B cell (primary cell): ENCODE measurements around the gene EPB41L1. TPM values are rescaled to one million over a fixed set of nuclear protein-coding genes. Genes with fewer than 3 reads are reported as not detected.

ENCODE experiments used
- ATAC-seq: fragments of 200-7000 bp; cut with Tn5 transposase; one replicate; pipeline ENCODE4 v1.10.0; 2021; ENCODE audit warnings: low read depth, mild to moderate bottlenecking, moderate number of reproducible peaks, moderate library complexity
- CTCF ChIA-PET: fragments of 350-600 bp; sonication (Branson Sonifier 250); formaldehyde crosslinking; loops from one replicate; lab custom pipeline; 2021; ENCODE audit warnings: antibody characterized with exemption, inconsistent platforms; lab: Charles Lee
- POLR2A ChIA-PET: fragments of 350-600 bp; sonication (Branson Sonifier 250); formaldehyde crosslinking; loops from one replicate; lab custom pipeline; 2021; ENCODE audit warnings: antibody characterized with exemption; lab: Charles Lee
- DNase-seq: peaks from one replicate; pipeline ENCODE4 v3.0.0; 2013
- H2AFZ ChIP-seq: 2 replicates; pipeline ENCODE4 v1.6.1; 2012; ENCODE audit warnings: mild to moderate bottlenecking, low read depth, low read length; ENCODE audit not compliant: insufficient read depth, poor library complexity, severe bottlenecking
- H3K27ac ChIP-seq, 2 donors: 1 replicate in 1 of 2; 2 replicates in 1 of 2; pipeline ENCODE4 v1.5.1; 2012 to 2013; ENCODE audit warnings: low read length in 2 of 2, mild to moderate bottlenecking in 2 of 2, moderate library complexity in 1 of 2
- H3K27me3 ChIP-seq, 4 experiments: fragments of 200-600 bp in 1 of 4; sonication (generic) in 1 of 4; replicated peaks in 1 of 4; 1 replicate in 2 of 4; 2 replicates in 2 of 4; pipeline versions ENCODE4 v1.6.1 to v1.7.0; 2013 to 2016; ENCODE audit warnings: low read length in 3 of 4, mild to moderate bottlenecking in 2 of 4, mixed read lengths in 1 of 4, moderate library complexity in 1 of 4; ENCODE audit not compliant: insufficient read depth in 4 of 4, control insufficient read depth in 3 of 4; ENCODE audit errors: control extremely low read depth in 1 of 4
- H3K36me3 ChIP-seq, 2 experiments: replicated peaks in 1 of 2; 1 replicate in 1 of 2; 2 replicates in 1 of 2; pipeline versions ENCODE4 v1.6.1 to v1.7.1; 2013; ENCODE audit warnings: low read length in 1 of 2; ENCODE audit not compliant: insufficient read depth in 2 of 2, control insufficient read depth in 1 of 2; ENCODE audit errors: control extremely low read depth in 1 of 2, extremely low read depth in 1 of 2
- H3K4me1 ChIP-seq, 2 donors: fragments of 200-600 bp in 1 of 2; sonication (generic) in 1 of 2; 1 replicate in 1 of 2; 2 replicates in 1 of 2; pipeline versions ENCODE4 v1.5.1 to v1.6.1; 2013 to 2017; ENCODE audit warnings: low read length in 2 of 2; ENCODE audit not compliant: control insufficient read depth in 2 of 2, insufficient read depth in 2 of 2
- H3K4me2 ChIP-seq: replicated peaks from 2 replicates; pipeline ENCODE3; 2012; ENCODE audit warnings: mild to moderate bottlenecking, low read depth, low read length; ENCODE audit not compliant: poor library complexity, severe bottlenecking
- H3K4me3 ChIP-seq, 5 experiments: fragments of 200-600 bp in 1 of 5; sonication (generic) in 1 of 5; 1 replicate in 3 of 5; 2 replicates in 2 of 5; pipeline versions ENCODE4 v1.5.1 to v1.7.0; 2011 to 2016; ENCODE audit warnings: low read length in 4 of 5, mild to moderate bottlenecking in 4 of 5, low read depth in 2 of 5, control low read depth in 1 of 5, moderate library complexity in 1 of 5; ENCODE audit not compliant: insufficient read depth in 1 of 5; ENCODE audit errors: control extremely low read depth in 1 of 5, extremely low read depth in 1 of 5
- H3K79me2 ChIP-seq: fragments of 200-600 bp; sonication (generic); one replicate; pipeline ENCODE4 v1.6.0; 2016; ENCODE audit warnings: low read length; ENCODE audit not compliant: control insufficient read depth, insufficient read depth
- H3K9ac ChIP-seq: fragments of 200-600 bp; sonication (generic); 2 replicates; pipeline ENCODE4 v1.6.1; 2017; ENCODE audit warnings: mild to moderate bottlenecking, low read length, moderate library complexity
- H3K9me3 ChIP-seq, 3 donors: one replicate each; pipeline versions ENCODE4 v1.6.1 to v1.7.1; 2013; ENCODE audit warnings: low read length in 2 of 3; ENCODE audit not compliant: control insufficient read depth in 2 of 3, insufficient read depth in 1 of 3; ENCODE audit errors: control extremely low read depth in 1 of 3
- H4K20me1 ChIP-seq: 2 replicates; pipeline ENCODE4 v1.6.0; 2012; ENCODE audit warnings: mild to moderate bottlenecking, low read length; ENCODE audit not compliant: insufficient read depth, control insufficient read depth, poor library complexity, severe bottlenecking
- H3K27ac Mint-ChIP-seq: one replicate; pipeline ENCODE4 v1.8.0; 2021; ENCODE audit warnings: mixed read lengths
- H3K27me3 Mint-ChIP-seq: one replicate; pipeline ENCODE4 v1.8.0; 2021; ENCODE audit warnings: mixed read lengths
- H3K4me1 Mint-ChIP-seq: one replicate; pipeline ENCODE4 v1.8.0; 2021; ENCODE audit warnings: mixed read lengths
- H3K4me3 Mint-ChIP-seq: one replicate; pipeline ENCODE4 v1.8.0; 2021; ENCODE audit warnings: mixed read lengths
- H3K9me3 Mint-ChIP-seq: one replicate; pipeline ENCODE4 v1.8.0; 2022; ENCODE audit warnings: mixed read lengths; ENCODE audit not compliant: insufficient read depth
- EZH2 ChIP-seq: IDR thresholded peaks from 2 replicates; pipeline ENCODE4 v1.6.1; 2012; ENCODE audit warnings: borderline replicate concordance, low read depth, mild to moderate bottlenecking, moderate library complexity, low read length; ENCODE audit not compliant: insufficient read depth, poor library complexity, severe bottlenecking
- WGBS: methylation state at CpG from one replicate; pipeline ENCODE4 v1.1.5; 2013; ENCODE audit warnings: missing lambda C conversion rate; ENCODE audit not compliant: insufficient coverage; 5-methylcytosine and 5-hydroxymethylcytosine counted together
- intact Hi-C: fragments of 100-400 bp; cut with micrococcal nuclease; formaldehyde crosslinking; loops from one replicate; pipeline ENCODE4 v1.10.0; 2022
- polyA plus RNA-seq: library from polyadenylated mRNA; depleted of rRNA; stranded (reverse); fragments of >200 nt; gene quantifications from 2 replicates; pipeline ENCODE4 v1.2.3, GENCODE V29; 2012
- total RNA-seq, 2 donors: library from RNA; stranded (reverse); fragments of 120-200 nt in 1 of 2; gene quantifications; 1 replicate in 1 of 2; 2 replicates in 1 of 2; pipeline versions ENCODE4 v1.2.3 to v1.2.4, GENCODE V29; 2013 to 2022
- TF ChIP-seq, protein P1 (sequence below): fragments of 200-600 bp; IDR thresholded peaks from one replicate; pipeline ENCODE4 v1.8.0; 2022; ENCODE audit warnings: antibody characterized with exemption, mild to moderate bottlenecking

Gene EPB41L1
- total and polyA plus RNA-seq, 2 donors (not counting 1 experiment from before 2014, with no cell fraction given), result 0.12 to 1.3 TPM

DNA sequence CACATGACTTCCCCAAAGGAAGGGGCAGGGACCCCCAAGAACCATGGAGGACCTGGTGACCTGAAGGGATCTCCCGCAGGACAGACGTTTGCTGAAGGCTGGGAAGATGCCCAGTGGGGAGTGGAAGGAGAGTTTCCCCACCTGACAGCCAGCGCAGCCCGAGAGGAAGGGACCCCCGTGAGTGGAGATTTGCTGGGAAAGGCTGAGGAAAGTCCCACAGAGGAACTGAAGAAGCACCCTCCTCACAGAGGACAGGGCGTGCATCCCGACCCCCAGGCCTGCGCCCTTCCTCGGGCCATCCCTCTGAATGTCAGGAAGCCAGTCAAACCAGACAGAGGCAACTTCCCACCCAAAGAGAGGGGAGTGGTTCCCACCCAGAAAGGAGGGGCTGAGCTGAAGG, 52.1 kb downstream of the EPB41L1 start:
- TF ChIP-seq, protein P1, sequence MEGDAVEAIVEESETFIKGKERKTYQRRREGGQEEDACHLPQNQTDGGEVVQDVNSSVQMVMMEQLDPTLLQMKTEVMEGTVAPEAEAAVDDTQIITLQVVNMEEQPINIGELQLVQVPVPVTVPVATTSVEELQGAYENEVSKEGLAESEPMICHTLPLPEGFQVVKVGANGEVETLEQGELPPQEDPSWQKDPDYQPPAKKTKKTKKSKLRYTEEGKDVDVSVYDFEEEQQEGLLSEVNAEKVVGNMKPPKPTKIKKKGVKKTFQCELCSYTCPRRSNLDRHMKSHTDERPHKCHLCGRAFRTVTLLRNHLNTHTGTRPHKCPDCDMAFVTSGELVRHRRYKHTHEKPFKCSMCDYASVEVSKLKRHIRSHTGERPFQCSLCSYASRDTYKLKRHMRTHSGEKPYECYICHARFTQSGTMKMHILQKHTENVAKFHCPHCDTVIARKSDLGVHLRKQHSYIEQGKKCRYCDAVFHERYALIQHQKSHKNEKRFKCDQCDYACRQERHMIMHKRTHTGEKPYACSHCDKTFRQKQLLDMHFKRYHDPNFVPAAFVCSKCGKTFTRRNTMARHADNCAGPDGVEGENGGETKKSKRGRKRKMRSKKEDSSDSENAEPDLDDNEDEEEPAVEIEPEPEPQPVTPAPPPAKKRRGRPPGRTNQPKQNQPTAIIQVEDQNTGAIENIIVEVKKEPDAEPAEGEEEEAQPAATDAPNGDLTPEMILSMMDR, result no peak
- TF ChIP-seq EZH2, result no peak
- no peak for ATAC-seq
- H2AFZ ChIP-seq, result no peak overlapping the region
- WGBS, result 88% methylated on average over 7 of the region's 9 CpGs
- H3K9me3 ChIP-seq, result no peaks in the 10 kb centered on the region
- no peak for DNase-seq
- Mint-ChIP-seq H3K9me3 (no peaks in the 10 kb centered on the region), H3K4me3 (no peak overlapping the region), H3K4me1 (peaks cover 4% of the 10 kb centered on the region), H3K27me3 (peaks cover 38% of the 10 kb centered on the region), H3K27ac (no peak overlapping the region)
- no peak overlapping the region for H3K9ac ChIP-seq
- H3K4me1 ChIP-seq, result peaks cover 3 to 5% of the 10 kb centered on the region in 2 donors
- POLR2A ChIA-PET, result no interaction called here
- peaks cover 0 to 2% (median 0%) of the 10 kb centered on the region in 4 experiments for H3K27me3 ChIP-seq
- no peak overlapping the region for H3K4me3 ChIP-seq
- no peaks in the 10 kb centered on the region for H3K79me2 ChIP-seq
- no peak overlapping the region for H3K27ac ChIP-seq
- CTCF ChIA-PET, result interaction anchor here (1.8 kb wide), 1 partner anchor 9 kb away, joined by 4 read pairs; no protein-coding TSS in a partner anchor
- no peak overlapping the region for H3K4me2 ChIP-seq
- intact Hi-C loops, result no loop called here
- H3K36me3 ChIP-seq, result no peaks in the 10 kb centered on the region
- H4K20me1 ChIP-seq, result no peaks in the 10 kb centered on the region

DNA sequence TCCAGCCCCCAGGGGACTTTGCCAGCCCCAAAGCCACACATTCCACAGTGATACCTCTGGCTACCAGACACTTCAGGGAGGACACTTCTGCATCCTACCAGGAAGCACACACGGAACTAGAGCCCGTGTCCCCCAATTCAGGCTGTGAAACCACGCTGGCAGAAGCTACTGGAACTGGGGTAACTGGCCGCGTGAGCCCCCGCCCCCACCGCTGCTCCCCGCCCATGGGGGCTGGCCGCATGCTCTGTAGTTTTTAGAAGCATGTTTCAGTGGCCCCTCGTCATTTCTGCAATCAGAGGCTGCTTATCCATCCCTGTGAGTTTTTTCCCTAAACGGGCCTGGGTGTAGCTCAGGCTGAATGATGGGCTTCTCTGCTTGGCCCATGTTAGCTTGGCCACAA, 53.1 kb downstream of the EPB41L1 start:
- H3K79me2 ChIP-seq, result no peaks in the 10 kb centered on the region

More for the DNA sequence above, 53.1 kb downstream of the EPB41L1 start:
- Histone ChIP-seq H3K4me2 (no peak overlapping the region), H3K27me3 (peaks cover 0 to 2% (median 0%) of the 10 kb centered on the region in 4 experiments), H3K4me3 (no peak overlapping the region), H3K9me3 (no peaks in the 10 kb centered on the region), H3K27ac (no peak overlapping the region), H3K9ac (no peak overlapping the region), H4K20me1 (no peaks in the 10 kb centered on the region), H3K4me1 (peaks cover 3 to 5% of the 10 kb centered on the region in 2 donors), H3K36me3 (no peaks in the 10 kb centered on the region), H2AFZ (no peak overlapping the region)
- intact Hi-C loops, result no loop called here
- Mint-ChIP-seq H3K27ac (no peak overlapping the region), H3K9me3 (no peaks in the 10 kb centered on the region), H3K27me3 (peaks cover 38% of the 10 kb centered on the region), H3K4me3 (no peak overlapping the region), H3K4me1 (peaks cover 4% of the 10 kb centered on the region)
- TF ChIP-seq, protein P1, result no peak
- TF ChIP-seq EZH2, result no peak
- WGBS, result 89% methylated on average over 11 of the region's 11 CpGs
- no peak for ATAC-seq
- POLR2A ChIA-PET, result no interaction called here
- CTCF ChIA-PET, result interaction anchor here (1.8 kb wide), 1 partner anchor 8 kb away, joined by 4 read pairs; no protein-coding TSS in a partner anchor
- DNase-seq, result no peak
